ENCODE results near the gene PHKG2.

Gene PHKG2

DNA sequence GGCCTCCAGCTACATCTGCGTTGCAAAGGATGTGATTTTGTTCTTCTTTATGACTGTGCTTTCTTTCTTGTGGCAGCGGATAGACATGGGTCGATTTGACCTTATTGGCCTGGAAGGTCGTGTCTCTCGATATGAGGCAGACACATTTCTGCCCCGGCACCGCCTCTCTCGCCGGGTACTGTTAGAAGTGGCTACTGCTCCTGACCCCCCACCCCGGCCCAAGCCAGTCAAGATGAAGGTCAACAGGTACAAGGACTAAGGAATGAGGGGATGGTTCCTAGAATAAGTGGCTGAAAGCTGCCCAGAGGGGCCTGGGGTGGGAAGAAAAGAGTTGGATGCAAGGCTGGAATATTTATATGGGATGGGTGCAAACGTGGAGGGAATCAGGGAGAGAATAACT is 28.1 kb upstream of the PHKG2 start:
- Histone ChIP-seq H3K4me1 (ENCODE audit: control insufficient read depth in 1 of 2, insufficient read depth in 1 of 2, low read depth in 1 of 2, low read length in 1 of 2) (peaks cover 18 to 21% of the 10 kb centered on the region in 2 experiments), H3K27ac (no peak overlapping the region), H3K27me3 (no peaks in the 10 kb centered on the region), H3K9me3 (no peaks in the 10 kb centered on the region), H3K36me3 (peaks cover 79% of the 10 kb centered on the region), H3K4me3 (ENCODE audit: low read depth in 1 of 2, low read length in 1 of 2) (no peak overlapping the region)
- TF ChIP-seq, protein P1, sequence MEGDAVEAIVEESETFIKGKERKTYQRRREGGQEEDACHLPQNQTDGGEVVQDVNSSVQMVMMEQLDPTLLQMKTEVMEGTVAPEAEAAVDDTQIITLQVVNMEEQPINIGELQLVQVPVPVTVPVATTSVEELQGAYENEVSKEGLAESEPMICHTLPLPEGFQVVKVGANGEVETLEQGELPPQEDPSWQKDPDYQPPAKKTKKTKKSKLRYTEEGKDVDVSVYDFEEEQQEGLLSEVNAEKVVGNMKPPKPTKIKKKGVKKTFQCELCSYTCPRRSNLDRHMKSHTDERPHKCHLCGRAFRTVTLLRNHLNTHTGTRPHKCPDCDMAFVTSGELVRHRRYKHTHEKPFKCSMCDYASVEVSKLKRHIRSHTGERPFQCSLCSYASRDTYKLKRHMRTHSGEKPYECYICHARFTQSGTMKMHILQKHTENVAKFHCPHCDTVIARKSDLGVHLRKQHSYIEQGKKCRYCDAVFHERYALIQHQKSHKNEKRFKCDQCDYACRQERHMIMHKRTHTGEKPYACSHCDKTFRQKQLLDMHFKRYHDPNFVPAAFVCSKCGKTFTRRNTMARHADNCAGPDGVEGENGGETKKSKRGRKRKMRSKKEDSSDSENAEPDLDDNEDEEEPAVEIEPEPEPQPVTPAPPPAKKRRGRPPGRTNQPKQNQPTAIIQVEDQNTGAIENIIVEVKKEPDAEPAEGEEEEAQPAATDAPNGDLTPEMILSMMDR (IDR thresholded peaks at IDR 0.05): no peak

- Histone ChIP-seq H3K36me3 (peaks cover 79% of the 10 kb centered on the region), H3K4me1 (ENCODE audit: control insufficient read depth in 1 of 2, insufficient read depth in 1 of 2, low read depth in 1 of 2, low read length in 1 of 2) (peaks cover 18 to 21% of the 10 kb centered on the region in 2 experiments), H3K27ac (no peak overlapping the region), H3K27me3 (no peaks in the 10 kb centered on the region), H3K9me3 (no peaks in the 10 kb centered on the region), H3K4me3 (ENCODE audit: low read depth in 1 of 2, low read length in 1 of 2) (no peak overlapping the region)
- TF ChIP-seq, protein P1 (IDR thresholded peaks at IDR 0.05): no peak
These were observed 27.5 kb upstream of the PHKG2 start for GRCh38 chr16:30720694-30721093.

DNA sequence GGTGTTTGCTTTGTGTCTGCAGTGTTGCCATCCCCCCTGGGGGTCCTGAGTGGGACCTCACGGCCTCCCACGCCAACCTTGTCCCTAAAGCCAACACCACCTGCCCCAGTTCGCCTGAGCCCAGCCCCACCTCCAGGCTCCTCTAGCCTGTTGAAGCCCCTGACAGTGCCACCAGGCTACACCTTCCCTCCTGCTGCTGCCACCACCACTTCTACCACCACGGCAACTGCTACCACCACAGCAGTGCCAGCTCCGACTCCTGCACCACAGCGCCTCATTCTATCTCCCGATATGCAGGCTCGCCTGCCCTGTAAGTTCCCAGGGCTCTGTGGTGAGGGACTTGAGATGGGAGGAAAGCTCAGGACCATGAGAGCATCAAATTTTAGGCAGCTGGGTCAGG is 27.1 kb upstream of the PHKG2 start:
- H3K4me1 ChIP-seq (ENCODE audit: control insufficient read depth in 1 of 2, insufficient read depth in 1 of 2, low read depth in 1 of 2, low read length in 1 of 2): peaks cover 16 to 19% of the 10 kb centered on the region in 2 experiments
- no peak overlapping the region for H3K27ac ChIP-seq
- no peaks in the 10 kb centered on the region for H3K9me3 ChIP-seq
- peaks cover 75% of the 10 kb centered on the region for H3K36me3 ChIP-seq
- H3K4me3 ChIP-seq (ENCODE audit: low read depth in 1 of 2, low read length in 1 of 2): no peak overlapping the region
- TF ChIP-seq, protein P1 (IDR thresholded peaks at IDR 0.05): no peak
- no peaks in the 10 kb centered on the region for H3K27me3 ChIP-seq

- TF ChIP-seq, protein P1 (IDR thresholded peaks at IDR 0.05): no peak
- peaks cover 16 to 18% of the 10 kb centered on the region in 2 experiments for H3K4me1 ChIP-seq (ENCODE audit: control insufficient read depth in 1 of 2, insufficient read depth in 1 of 2, low read depth in 1 of 2, low read length in 1 of 2)
- H3K4me3 ChIP-seq (ENCODE audit: low read depth in 1 of 2, low read length in 1 of 2): no peak overlapping the region
- H3K27ac ChIP-seq: peak overlapping the region; percentile 21
- no peaks in the 10 kb centered on the region for H3K27me3 ChIP-seq
- no peaks in the 10 kb centered on the region for H3K9me3 ChIP-seq
- peaks cover 71% of the 10 kb centered on the region for H3K36me3 ChIP-seq
These were observed 26.6 kb upstream of the PHKG2 start for GRCh38 chr16:30721606-30722005.

DNA sequence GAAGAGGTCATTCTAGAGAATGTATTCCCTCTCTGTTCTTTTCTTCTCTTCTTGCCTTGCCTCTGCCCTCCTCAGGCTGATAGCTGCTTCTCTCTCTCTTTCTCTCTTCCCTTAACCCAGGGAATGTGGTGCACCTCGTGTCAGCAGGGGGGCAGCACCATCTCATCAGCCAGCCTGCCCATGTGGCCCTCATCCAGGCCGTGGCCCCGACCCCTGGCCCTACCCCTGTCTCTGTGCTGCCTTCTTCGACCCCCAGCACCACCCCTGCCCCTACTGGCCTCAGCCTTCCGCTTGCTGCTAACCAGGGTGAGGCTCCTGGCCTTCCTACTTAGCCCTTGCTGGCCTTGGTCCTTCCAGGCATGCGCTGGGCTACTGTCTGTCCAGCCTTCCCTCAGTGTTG is 25.8 kb upstream of the PHKG2 start:
- Histone ChIP-seq H3K36me3 (peaks cover 64% of the 10 kb centered on the region), H3K27me3 (no peaks in the 10 kb centered on the region), H3K27ac (peak overlapping the region; percentile 21), H3K4me1 (ENCODE audit: control insufficient read depth in 1 of 2, insufficient read depth in 1 of 2, low read depth in 1 of 2, low read length in 1 of 2) (peaks cover 16 to 18% of the 10 kb centered on the region in 2 experiments), H3K4me3 (ENCODE audit: low read depth in 1 of 2, low read length in 1 of 2) (no peak overlapping the region), H3K9me3 (no peaks in the 10 kb centered on the region)
- TF ChIP-seq, protein P1 (IDR thresholded peaks at IDR 0.05): no peak

- Histone ChIP-seq H3K27ac (peak overlapping the region; percentile 87), H3K36me3 (peaks cover 64% of the 10 kb centered on the region), H3K9me3 (no peaks in the 10 kb centered on the region), H3K4me1 (ENCODE audit: control insufficient read depth in 1 of 2, insufficient read depth in 1 of 2, low read depth in 1 of 2, low read length in 1 of 2) (peaks cover 16 to 18% of the 10 kb centered on the region in 2 experiments), H3K4me3 (ENCODE audit: low read depth in 1 of 2, low read length in 1 of 2) (no peak overlapping the region), H3K27me3 (no peaks in the 10 kb centered on the region)
- TF ChIP-seq, protein P1 (IDR thresholded peaks at IDR 0.05): no peak
These were observed 25.3 kb upstream of the PHKG2 start for GRCh38 chr16:30722916-30723315.
